D341Med (cell line): ENCODE measurements around the gene NIM1K.
"Not testable (repeated sequence)": the region's sequence is repeated elsewhere in the genome, so short reads cannot be mapped to it uniquely, and the experiment has no call there.

Source experiments
- DNase-seq: peaks from one replicate; pipeline ENCODE4 v3.0.0; 2012; ENCODE audit warnings: low spot score

Gene NIM1K

DNA sequence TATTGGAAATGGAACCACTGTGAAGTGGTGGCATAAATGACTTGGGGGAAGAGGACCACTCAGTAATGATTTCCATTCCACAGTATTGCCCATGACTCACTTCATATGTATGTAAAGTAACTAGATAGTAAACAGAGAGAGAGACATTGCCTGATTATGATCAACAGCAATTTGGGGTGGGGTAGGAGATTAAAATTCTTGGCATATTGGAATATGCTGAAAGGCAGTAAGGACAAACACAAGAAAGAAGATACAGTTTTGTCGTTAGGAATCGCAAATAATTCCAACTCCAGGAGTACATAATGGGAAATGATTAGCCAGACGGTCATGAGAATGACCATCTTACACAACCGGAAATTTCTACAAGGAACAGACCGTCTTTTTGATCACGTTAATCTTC, 122.7 kb downstream of the NIM1K start:
- DNase-seq: no peak

DNA sequence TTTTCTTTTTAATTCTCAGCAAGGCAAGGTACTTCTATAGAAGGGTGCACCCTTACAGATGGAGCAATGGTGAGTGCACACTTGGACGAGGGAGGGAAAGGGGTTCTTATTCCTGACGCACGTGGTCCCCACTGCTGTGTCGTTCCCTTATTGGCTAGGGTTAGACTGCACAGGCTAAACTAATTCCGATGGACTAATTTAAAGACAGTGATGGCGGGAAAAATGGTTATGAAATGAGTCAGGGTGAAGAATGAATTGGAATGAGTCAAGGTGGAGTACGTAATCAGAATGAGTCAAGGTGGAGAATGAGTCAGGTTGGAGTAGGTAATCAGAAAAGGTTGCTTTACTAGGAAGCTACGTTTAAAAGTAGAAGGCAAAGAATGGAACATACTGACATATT, 123.2 kb downstream of the NIM1K start:
- no peak for DNase-seq

- DNase-seq: no peak
Observed at GRCh38 chr5:43315682-43316081, 123.7 kb downstream of the NIM1K start.

DNA sequence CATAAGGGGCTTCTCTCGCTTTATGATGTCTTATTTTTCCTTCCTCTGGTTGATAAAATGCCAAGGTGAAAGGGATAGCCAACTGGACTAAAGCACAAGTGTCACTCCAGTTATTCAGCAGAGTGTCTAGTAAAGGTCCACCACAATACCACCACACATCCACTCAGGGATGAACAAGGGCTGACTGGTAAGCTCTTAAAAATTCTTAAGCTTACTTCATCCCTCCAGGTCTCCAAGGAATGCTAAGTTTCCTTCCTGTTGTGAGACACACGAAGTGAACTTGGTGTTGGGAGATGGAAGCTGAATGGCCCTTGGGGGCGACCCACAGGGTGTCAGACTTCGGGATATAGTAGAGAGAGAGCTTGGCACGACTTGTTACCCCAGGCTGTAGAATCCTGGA, 124.4 kb downstream of the NIM1K start:
- no peak for DNase-seq

GRCh38 chr5:43320846-43321245, 128.8 kb downstream of the NIM1K start:
- no peak for DNase-seq

DNA sequence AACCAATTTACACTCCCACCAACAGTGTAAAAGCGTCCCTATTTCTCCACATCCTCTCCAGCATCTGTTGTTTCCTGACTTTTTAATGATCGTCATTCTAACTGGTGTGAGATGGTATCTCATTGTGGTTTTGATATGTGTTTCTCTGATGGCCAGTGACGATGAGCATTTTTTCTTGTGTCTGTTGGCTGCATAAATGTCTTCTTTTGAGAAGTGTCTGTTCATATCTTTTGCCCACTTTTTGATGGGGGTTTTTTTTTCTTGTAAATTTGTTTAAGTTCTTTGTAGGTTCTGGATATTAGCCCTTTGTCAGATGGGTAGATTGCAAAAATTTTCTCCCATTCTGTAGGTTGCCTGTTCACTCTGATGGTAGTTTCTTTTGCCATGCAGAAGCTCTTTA, 131.5 kb downstream of the NIM1K start:
- DNase-seq: not testable (repeated sequence)

DNA sequence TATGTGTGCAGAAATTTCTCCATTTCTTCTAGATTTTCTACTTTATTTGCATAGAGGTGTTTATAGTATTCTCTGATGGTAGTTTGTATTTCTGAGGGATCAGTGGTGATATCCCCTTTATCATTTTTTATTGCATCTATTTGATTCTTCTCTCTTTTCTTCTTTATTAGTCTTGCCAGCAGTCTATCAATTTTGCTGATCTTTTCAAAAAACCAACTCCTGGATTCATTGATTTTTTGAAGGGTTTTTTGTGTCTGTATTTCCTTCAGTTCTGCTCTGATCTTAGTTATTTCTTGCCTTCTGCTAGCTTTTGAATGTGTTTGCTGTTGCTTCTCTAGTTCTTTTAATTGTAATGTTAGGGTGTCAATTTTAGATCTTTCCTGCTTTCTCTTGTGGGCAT, 133.6 kb downstream of the NIM1K start:
- DNase-seq: not testable (repeated sequence)
